ENCODE data around the gene SIX1. TPM values are rescaled to one million over a fixed set of nuclear protein-coding genes. Genes with fewer than 3 reads are reported as not detected.

The SIX1 gene
- total and polyA plus RNA-seq, 2 of the 4 experiments (the other 2 are of a cell fraction), result 7.7 to 15.0 TPM

GRCh38 chr14:60686865-60687264 is 37.6 kb upstream of the SIX1 start:
- no peak overlapping the region for H2AK9ac ChIP-seq (replicated peaks; ENCODE audit: low read depth, low read length, poor library complexity)
- peak overlapping the region; percentile 66; the same call in 1 of the 2 replicates for H3K23ac ChIP-seq (ENCODE audit: low read depth, low read length)
- H3K14ac ChIP-seq (replicated peaks; ENCODE audit: low read depth, low read length), result no peak overlapping the region
- no peak overlapping the region for H3K4me3 ChIP-seq (ENCODE audit: insufficient read depth, low read depth, low read length)
- no peak overlapping the region for H2BK15ac ChIP-seq (ENCODE audit: low read depth, low read length)
- no peaks in the 10 kb centered on the region for H4K20me1 ChIP-seq (ENCODE audit: insufficient read depth, low read length)
- H3K36me3 ChIP-seq (ENCODE audit: control insufficient read depth, insufficient read depth, low read length), result no peaks in the 10 kb centered on the region
- ChIA-PET CTCF (no interaction called here), POLR2A (ENCODE audit: unreplicated experiment) (no interaction called here)
- BruUV-seq (replicated peaks), result no TSS peak
- H3K4ac ChIP-seq (ENCODE audit: low read depth, low read length), result no peak overlapping the region
- no peak overlapping the region for H3K27ac ChIP-seq (ENCODE audit: insufficient read depth, low read length)
- no peak overlapping the region for H3K56ac ChIP-seq (ENCODE audit: extremely low read depth, insufficient read depth, low read length)
- no peaks in the 10 kb centered on the region for H3K9me3 ChIP-seq (ENCODE audit: control insufficient read depth, insufficient read depth, low read length)
- H3K9me1 ChIP-seq (ENCODE audit: insufficient read depth, low read length), result no peaks in the 10 kb centered on the region
- no peak overlapping the region for H2BK5ac ChIP-seq (ENCODE audit: low read depth, low read length, poor library complexity, severe bottlenecking)
- H3K9ac ChIP-seq (ENCODE audit: low read depth, low read length), result no peak overlapping the region
- H4K5ac ChIP-seq (ENCODE audit: low read depth, low read length), result no peak overlapping the region
- no peak overlapping the region for H4K91ac ChIP-seq (ENCODE audit: insufficient read depth, low read depth, low read length)
- ATAC-seq (ENCODE audit: low read depth) (no peak), DNase-seq (no peak)
- H2AFZ ChIP-seq (replicated peaks; ENCODE audit: low read length, poor library complexity), result no peak overlapping the region
- in situ Hi-C loops (cut with MboI; ENCODE audit: low sequenced_read_pairs) (no loop called here), dilution Hi-C loops (cut with HindIII; ENCODE audit: low sequenced_read_pairs, unreplicated experiment) (no loop called here), intact Hi-C loops (cut with micrococcal nuclease) (no loop called here)
- H3K4me1 ChIP-seq (ENCODE audit: control insufficient read depth, insufficient read depth, low read length), result no peaks in the 10 kb centered on the region
- no peak overlapping the region for H2BK20ac ChIP-seq (ENCODE audit: low read depth, low read length)
- H3K27me3 ChIP-seq (ENCODE audit: control insufficient read depth, insufficient read depth, low read length), result no peaks in the 10 kb centered on the region
- H3K18ac ChIP-seq (ENCODE audit: low read depth, low read length), result no peak overlapping the region
- no peak for TF ChIP-seq CEBPB (IDR thresholded peaks at IDR 0.05; ENCODE audit: low read depth, low read length)
- no peak for TF ChIP-seq POLR2A (IDR thresholded peaks at IDR 0.05; ENCODE audit: low read depth, low read length)
- TF ChIP-seq CHD1 (IDR thresholded peaks at IDR 0.05; ENCODE audit: low read depth, low read length), result no peak
- no peak for TF ChIP-seq MAFK (IDR thresholded peaks at IDR 0.05; ENCODE audit: low read depth, low read length)
- no peak for TF ChIP-seq RCOR1 (IDR thresholded peaks at IDR 0.05; ENCODE audit: insufficient replicate concordance, low read length)
- TF ChIP-seq RFX5 (IDR thresholded peaks at IDR 0.05; ENCODE audit: low read depth, low read length), result no peak
- no peak for TF ChIP-seq RAD21 (IDR thresholded peaks at IDR 0.05; ENCODE audit: low read length)
- TF ChIP-seq USF2 (IDR thresholded peaks at IDR 0.05; ENCODE audit: low read depth, low read length), result no peak
- TF ChIP-seq BHLHE40 (IDR thresholded peaks at IDR 0.05; ENCODE audit: low read depth, low read length), result no peak
- no peak for TF ChIP-seq SMC3 (IDR thresholded peaks at IDR 0.05; ENCODE audit: low read depth, low read length)
- no peak for TF ChIP-seq CTCF (conservative IDR thresholded peaks at IDR 0.05; ENCODE audit: low read depth, low read length)
- no peak for TF ChIP-seq FOS (IDR thresholded peaks at IDR 0.05; ENCODE audit: low read depth, low read length)
- no peak overlapping the region for H2AK5ac ChIP-seq (ENCODE audit: low read depth, low read length)
- H3K79me1 ChIP-seq (ENCODE audit: low read depth in 1 of 2, low read length in 2 of 2), result no peaks in the 10 kb centered on the region
- no peak overlapping the region for H3K4me2 ChIP-seq (ENCODE audit: low read depth, low read length)
- no peak overlapping the region for H2BK120ac ChIP-seq (ENCODE audit: low read depth, low read length)
- no peak overlapping the region for H4K8ac ChIP-seq (ENCODE audit: low read depth in 2 of 2, low read length in 2 of 2)
